Gastroesophageal sphincter (tissue), 4 donors: ENCODE measurements around the gene SPACA6. TPM values are rescaled to one million over a fixed set of nuclear protein-coding genes. Genes with fewer than 3 reads are reported as not detected.

ENCODE experiments used
- ATAC-seq: fragments of 150-250 bp; one replicate; pipeline ENCODE4 v1.9.1; 2016; ENCODE audit warnings: mild to moderate bottlenecking, moderate library complexity
- H3K27ac ChIP-seq, 4 donors: fragments of 200-600 bp; sonication (generic) in 3 of 4; 1 replicate in 3 of 4; 2 replicates in 1 of 4; pipeline ENCODE4 v1.5.1; 2016 to 2019
- H3K27me3 ChIP-seq: fragments of 200-600 bp; sonication (generic); one replicate; pipeline ENCODE4 v1.5.1; 2019
- H3K36me3 ChIP-seq, 2 donors: fragments of 200-600 bp; sonication (generic); one replicate each; pipeline ENCODE4 v1.5.1; 2019; ENCODE audit warnings: control low read depth in 1 of 2
- H3K4me1 ChIP-seq, 3 donors: fragments of 200-600 bp; sonication (generic); 1 replicate in 2 of 3; 2 replicates in 1 of 3; pipeline ENCODE4 v1.5.1; 2016 to 2019; ENCODE audit warnings: control low read depth in 2 of 3
- H3K4me3 ChIP-seq, 2 donors: fragments of 200-600 bp; sonication (generic); one replicate each; pipeline ENCODE4 v1.5.1; 2019; ENCODE audit warnings: mild to moderate bottlenecking in 1 of 2, moderate library complexity in 1 of 2
- H3K9me3 ChIP-seq, 3 donors: fragments of 200-600 bp; sonication (generic); one replicate each; pipeline ENCODE4 v1.5.1; 2017 to 2019; ENCODE audit warnings: control low read depth in 2 of 3
- EP300 ChIP-seq: sonication (generic); formaldehyde crosslinking; IDR thresholded peaks from one replicate; pipeline ENCODE4 v1.6.1; 2017; ENCODE audit warnings: antibody characterized with exemption, mild to moderate bottlenecking
- POLR2A ChIP-seq, 2 donors: fragments of 450-650 bp; IDR thresholded peaks; one replicate each; pipeline ENCODE4 v1.6.1; 2017; ENCODE audit warnings: antibody characterized with exemption in 2 of 2, mild to moderate bottlenecking in 2 of 2, moderate library complexity in 1 of 2
- POLR2AphosphoS5 ChIP-seq: sonication (generic); formaldehyde crosslinking; IDR thresholded peaks from one replicate; pipeline ENCODE4 v1.6.1; 2017; ENCODE audit warnings: antibody characterized with exemption
- WGBS, 2 donors: methylation state at CpG; one replicate each; pipeline ENCODE4 v1.1.5; 2018; ENCODE audit warnings: low coverage in 1 of 2; 5-methylcytosine and 5-hydroxymethylcytosine counted together
- total RNA-seq, 4 donors: library from RNA; depleted of rRNA; stranded (reverse); fragments of >200 nt; gene quantifications; one replicate each; pipeline ENCODE4 v1.1.0, GENCODE V29; 2016
- TF ChIP-seq, protein P1 (sequence below), 4 experiments: fragments of 200-600 bp in 2 of 4; fragments of 450-650 bp in 2 of 4; sonication (generic) in 1 of 4; IDR thresholded peaks; one replicate each; pipeline ENCODE4 v1.5.1; 2017 to 2019; ENCODE audit warnings: antibody characterized with exemption in 4 of 4, mild to moderate bottlenecking in 2 of 4, moderate library complexity in 2 of 4

SPACA6 gene
- total RNA-seq, 4 donors from 2014 or later, result 6.3 to 29.7 (median 18.3) TPM

DNA sequence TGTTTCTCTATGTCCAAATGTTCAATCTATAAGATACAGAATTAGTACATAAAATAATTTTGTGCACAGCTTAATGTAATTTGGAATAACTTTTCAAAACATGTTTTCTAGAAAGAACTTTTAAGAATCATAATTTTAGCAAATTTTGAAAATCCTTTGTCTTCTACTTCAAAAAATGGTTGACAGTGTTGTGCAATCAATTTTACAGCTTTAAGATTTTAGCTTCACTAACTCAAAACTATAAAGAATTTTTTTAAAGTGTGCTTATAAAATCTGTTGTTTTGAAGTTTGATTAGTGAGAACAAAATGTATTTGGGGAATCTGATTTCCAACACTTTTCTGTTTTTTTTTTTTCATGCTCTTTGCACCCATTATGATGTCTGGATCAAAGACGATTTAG, 12.7 kb upstream of the SPACA6 start:
- no peak for ATAC-seq
- Histone ChIP-seq H3K4me1 (no peaks in the 10 kb centered on the region), H3K9me3 (no peaks in the 10 kb centered on the region), H3K36me3 (no peaks in the 10 kb centered on the region), H3K27ac (no peak overlapping the region), H3K4me3 (no peak overlapping the region), H3K27me3 (peaks cover 19% of the 10 kb centered on the region)
- TF ChIP-seq, protein P1, sequence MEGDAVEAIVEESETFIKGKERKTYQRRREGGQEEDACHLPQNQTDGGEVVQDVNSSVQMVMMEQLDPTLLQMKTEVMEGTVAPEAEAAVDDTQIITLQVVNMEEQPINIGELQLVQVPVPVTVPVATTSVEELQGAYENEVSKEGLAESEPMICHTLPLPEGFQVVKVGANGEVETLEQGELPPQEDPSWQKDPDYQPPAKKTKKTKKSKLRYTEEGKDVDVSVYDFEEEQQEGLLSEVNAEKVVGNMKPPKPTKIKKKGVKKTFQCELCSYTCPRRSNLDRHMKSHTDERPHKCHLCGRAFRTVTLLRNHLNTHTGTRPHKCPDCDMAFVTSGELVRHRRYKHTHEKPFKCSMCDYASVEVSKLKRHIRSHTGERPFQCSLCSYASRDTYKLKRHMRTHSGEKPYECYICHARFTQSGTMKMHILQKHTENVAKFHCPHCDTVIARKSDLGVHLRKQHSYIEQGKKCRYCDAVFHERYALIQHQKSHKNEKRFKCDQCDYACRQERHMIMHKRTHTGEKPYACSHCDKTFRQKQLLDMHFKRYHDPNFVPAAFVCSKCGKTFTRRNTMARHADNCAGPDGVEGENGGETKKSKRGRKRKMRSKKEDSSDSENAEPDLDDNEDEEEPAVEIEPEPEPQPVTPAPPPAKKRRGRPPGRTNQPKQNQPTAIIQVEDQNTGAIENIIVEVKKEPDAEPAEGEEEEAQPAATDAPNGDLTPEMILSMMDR (IDR thresholded peaks at IDR 0.05), result no peak
- TF ChIP-seq POLR2AphosphoS5 (no peak), POLR2A (IDR thresholded peaks at IDR 0.05) (no peak), EP300 (no peak)
- 63 to 75% methylated on average over 1 of the region's 1 CpG for WGBS, 2 donors

DNA sequence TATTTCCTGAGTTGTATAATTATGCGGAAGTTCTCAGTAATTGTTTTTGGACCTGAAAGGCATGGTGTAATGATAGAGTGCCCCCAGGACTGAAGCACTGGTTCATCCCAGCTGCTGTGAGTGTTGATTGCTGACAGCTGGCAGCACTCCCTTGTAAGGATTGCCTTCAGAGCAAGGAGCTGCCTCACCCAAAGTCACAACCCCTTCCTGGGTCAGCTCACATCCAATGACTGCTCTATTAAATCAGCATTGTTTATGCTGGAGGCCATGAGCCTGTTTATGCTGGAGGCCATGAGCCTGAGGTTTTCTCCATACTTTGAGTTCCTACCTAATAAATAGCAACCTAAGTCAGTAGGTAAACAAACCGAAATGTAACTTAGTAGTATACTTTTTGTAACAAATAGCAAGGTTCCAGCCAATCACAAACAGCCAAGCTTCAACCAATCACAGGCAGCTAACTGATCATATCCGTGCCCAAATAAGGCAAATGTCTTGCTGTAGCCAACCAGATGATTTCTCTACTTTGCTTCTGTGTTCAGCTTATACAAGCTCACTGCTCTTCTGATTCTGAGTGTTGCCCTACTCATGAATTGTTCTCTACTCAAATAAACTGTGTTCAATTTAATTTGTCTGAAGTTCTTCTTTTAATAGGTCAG, 11.7 kb upstream of the SPACA6 start:
- 26 to 52% methylated on average over 2 to 3 of the region's 3 CpGs for WGBS, 2 donors
- Histone ChIP-seq H3K4me1 (no peaks in the 10 kb centered on the region), H3K4me3 (no peak overlapping the region), H3K36me3 (no peaks in the 10 kb centered on the region), H3K27me3 (peaks cover 16% of the 10 kb centered on the region), H3K9me3 (no peaks in the 10 kb centered on the region), H3K27ac (no peak overlapping the region)
- TF ChIP-seq, protein P1 (IDR thresholded peaks at IDR 0.05), result no peak
- no peak for TF ChIP-seq POLR2AphosphoS5
- no peak for TF ChIP-seq EP300
- no peak for TF ChIP-seq POLR2A (IDR thresholded peaks at IDR 0.05)
- peak; percentile 28 for ATAC-seq

DNA sequence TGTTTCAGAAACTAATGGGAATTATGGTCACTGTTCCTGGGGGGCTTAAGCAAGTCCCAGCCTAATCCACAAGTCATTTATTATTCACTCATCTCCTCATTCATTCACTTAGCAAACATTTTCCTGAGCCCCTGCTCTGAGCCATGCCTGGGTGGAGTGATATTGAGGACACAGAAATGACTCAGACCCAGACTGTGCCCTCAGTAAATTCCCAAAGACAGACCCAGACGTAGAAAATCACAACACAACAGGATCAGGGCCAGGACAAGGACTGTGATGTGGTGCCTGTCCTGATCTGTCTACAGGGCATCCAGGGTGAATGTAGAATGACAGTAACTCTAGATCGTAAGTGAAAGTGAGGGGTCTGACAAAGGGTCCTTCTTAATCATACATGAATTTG, 7.0 kb upstream of the SPACA6 start:
- no peak for ATAC-seq
- Histone ChIP-seq H3K27me3 (no peaks in the 10 kb centered on the region), H3K4me1 (peaks cover 0 to 24% (median 0%) of the 10 kb centered on the region in 3 donors), H3K4me3 (no peak overlapping the region), H3K9me3 (no peaks in the 10 kb centered on the region), H3K36me3 (no peaks in the 10 kb centered on the region), H3K27ac (peak overlapping the region in 1 of 4 donors; percentile 99)
- TF ChIP-seq, protein P1 (IDR thresholded peaks at IDR 0.05), result no peak
- TF ChIP-seq POLR2AphosphoS5, result no peak
- no peak for TF ChIP-seq EP300
- no peak for TF ChIP-seq POLR2A (IDR thresholded peaks at IDR 0.05)
- 41 to 100% methylated on average over 1 to 2 of the region's 2 CpGs for WGBS, 2 donors

DNA sequence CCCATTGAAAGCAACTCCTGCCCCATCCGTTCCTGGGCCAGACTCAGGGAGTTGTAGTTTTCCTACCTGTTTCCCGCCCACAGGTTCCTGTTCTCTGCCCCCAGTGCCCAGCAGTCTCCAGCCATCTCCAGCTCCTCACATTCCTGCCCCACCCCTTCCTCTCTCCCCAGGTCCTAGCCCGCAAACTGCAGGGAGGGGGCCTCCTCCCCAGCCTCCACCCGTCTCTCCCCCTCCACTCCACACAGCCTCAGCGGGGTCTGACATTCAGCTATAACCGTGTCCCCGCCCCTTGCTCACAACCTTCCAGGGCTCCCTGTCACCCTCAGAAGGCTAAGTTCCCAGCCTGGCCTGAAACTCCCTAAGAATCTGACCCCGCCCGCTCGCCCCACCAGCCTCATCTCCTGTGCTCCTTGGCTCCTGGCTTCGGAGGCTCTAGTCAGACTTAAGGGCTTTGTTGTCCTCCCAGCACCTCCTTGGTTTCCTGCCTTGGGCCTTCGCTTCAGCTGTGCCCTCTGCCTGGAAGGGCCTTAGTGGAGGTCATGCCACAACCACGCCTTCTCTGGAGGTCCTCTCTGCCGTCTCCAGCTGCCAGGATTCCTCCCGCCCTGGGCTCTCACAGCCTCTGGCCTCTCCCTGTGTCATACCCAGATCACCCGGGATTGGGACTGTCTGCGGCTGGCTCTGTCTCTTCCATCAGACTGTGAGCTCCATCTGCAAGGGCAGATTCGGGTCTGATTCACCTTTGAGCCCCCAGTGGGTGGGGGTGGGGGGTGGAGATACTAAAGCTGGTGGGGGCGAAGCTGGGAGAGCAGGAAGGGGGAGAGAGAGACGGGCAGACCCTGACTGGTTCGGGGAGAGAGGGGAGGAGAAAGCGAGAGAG, 5.1 kb upstream of the SPACA6 start:
- 1 to 4% methylated on average over 10 to 16 of the region's 22 CpGs for whole genome bisulfite sequencing, 2 donors
- TF ChIP-seq, protein P1 (IDR thresholded peaks at IDR 0.05), result no peak
- TF ChIP-seq EP300, result no peak
- TF ChIP-seq POLR2AphosphoS5, result peak; percentile 44
- Histone ChIP-seq H3K27me3 (no peaks in the 10 kb centered on the region), H3K36me3 (peaks cover 0 to 7% of the 10 kb centered on the region in 2 donors), H3K4me3 (peak overlapping the region; percentile 47 to 98), H3K27ac (peak overlapping the region; percentile 93 to 100 (median 100)), H3K4me1 (peaks cover 0 to 42% (median 17%) of the 10 kb centered on the region in 3 donors), H3K9me3 (no peaks in the 10 kb centered on the region)
- peak; percentile 52 for ATAC-seq
